Activated CD4-positive, CD25-positive, alpha-beta regulatory T cell (primary cell): Measurements from ENCODE around the gene GAGE12C.
"Not testable (repeated sequence)": the region's sequence is repeated elsewhere in the genome, so short reads cannot be mapped to it uniquely, and the experiment has no call there.

Source experiments
- DNase-seq, 4 experiments: peaks; one replicate each; lab custom pipeline; 2025; lab: John Stamatoyannopoulos, UW

The GAGE12C gene, protein sequence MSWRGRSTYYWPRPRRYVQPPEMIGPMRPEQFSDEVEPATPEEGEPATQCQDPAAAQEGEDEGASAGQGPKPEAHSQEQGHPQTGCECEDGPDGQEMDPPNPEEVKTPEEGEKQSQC

DNA sequence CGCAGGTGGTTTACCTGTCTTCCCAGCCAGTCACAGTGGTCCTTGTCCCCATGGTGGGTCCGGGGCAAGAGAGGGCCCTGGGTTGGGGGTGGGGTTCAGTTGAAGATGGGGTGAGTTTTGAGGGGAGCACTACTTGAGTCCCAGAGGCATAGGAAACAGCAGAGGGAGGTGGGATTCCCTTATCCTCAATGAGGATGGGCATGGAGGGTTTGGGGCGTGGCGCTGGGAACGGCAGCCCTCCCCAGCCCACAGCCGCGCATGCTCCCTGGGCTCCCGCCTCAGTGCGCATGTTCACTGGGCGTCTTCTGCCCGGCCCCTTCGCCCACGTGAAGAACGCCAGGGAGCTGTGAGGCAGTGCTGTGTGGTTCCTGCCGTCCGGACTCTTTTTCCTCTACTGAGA is at the start of gene GAGE12C:
Gene GAGE12C (plus strand): TSS at position 301 of the 400 bp plus-strand sequence. CDS start 1,155 bp downstream, outside the sequence.
- not testable (repeated sequence) for DNase-seq

GRCh38 chrX:49541433-49541832 is 9.5 kb downstream of the GAGE12C start, which contains the start of gene GAGE12D:
TSS of gene GAGE12D (plus strand) at chrX:49541733. CDS start at chrX:49542888, 1,155 bp downstream.
- DNase-seq = not testable (repeated sequence)

DNA sequence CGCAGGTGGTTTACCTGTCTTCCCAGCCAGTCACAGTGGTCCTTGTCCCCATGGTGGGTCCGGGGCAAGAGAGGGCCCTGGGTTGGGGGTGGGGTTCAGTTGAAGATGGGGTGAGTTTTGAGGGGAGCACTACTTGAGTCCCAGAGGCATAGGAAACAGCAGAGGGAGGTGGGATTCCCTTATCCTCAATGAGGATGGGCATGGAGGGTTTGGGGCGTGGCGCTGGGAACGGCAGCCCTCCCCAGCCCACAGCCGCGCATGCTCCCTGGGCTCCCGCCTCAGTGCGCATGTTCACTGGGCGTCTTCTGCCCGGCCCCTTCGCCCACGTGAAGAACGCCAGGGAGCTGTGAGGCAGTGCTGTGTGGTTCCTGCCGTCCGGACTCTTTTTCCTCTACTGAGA is 19.0 kb downstream of the GAGE12C start, which contains the start of gene GAGE12E:
Gene GAGE12E (plus strand): TSS at position 301 of the 400 bp plus-strand sequence. CDS start 1,155 bp downstream, outside the sequence.
- DNase-seq = not testable (repeated sequence)

DNA sequence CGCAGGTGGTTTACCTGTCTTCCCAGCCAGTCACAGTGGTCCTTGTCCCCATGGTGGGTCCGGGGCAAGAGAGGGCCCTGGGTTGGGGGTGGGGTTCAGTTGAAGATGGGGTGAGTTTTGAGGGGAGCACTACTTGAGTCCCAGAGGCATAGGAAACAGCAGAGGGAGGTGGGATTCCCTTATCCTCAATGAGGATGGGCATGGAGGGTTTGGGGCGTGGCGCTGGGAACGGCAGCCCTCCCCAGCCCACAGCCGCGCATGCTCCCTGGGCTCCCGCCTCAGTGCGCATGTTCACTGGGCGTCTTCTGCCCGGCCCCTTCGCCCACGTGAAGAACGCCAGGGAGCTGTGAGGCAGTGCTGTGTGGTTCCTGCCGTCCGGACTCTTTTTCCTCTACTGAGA is 28.6 kb downstream of the GAGE12C start, which contains the start of gene GAGE12F:
Gene GAGE12F (plus strand): TSS at position 301 of the 400 bp plus-strand sequence. CDS start 1,155 bp downstream, outside the sequence.
- DNase-seq = not testable (repeated sequence)

- DNase-seq = not testable (repeated sequence)
Measured at GRCh38 chrX:49568728-49569127, 36.8 kb downstream of the GAGE12C start.

- DNase-seq = not testable (repeated sequence)
Measured at GRCh38 chrX:49569152-49569551, 37.2 kb downstream of the GAGE12C start.

- DNase-seq = not testable (repeated sequence)
Measured at GRCh38 chrX:49570100-49570499, 38.1 kb downstream of the GAGE12C start, which contains the start of gene GAGE12G. TSS of gene GAGE12G (plus strand) at chrX:49570400. CDS start at chrX:49571555, 1,155 bp downstream.

- DNase-seq = not testable (repeated sequence)
Measured at GRCh38 chrX:49579649-49580048, 47.7 kb downstream of the GAGE12C start, which contains the start of gene GAGE12H. TSS of gene GAGE12H (plus strand) at chrX:49579949. CDS start at chrX:49581104, 1,155 bp downstream.
